ENCODE data around the gene AZGP1.
"Not testable (repeated sequence)": the region's sequence is repeated elsewhere in the genome, so short reads cannot be mapped to it uniquely, and the experiment has no call there.

AZGP1 gene

GRCh38 chr7:99954643-99955042 is 21.2 kb downstream of the AZGP1 start:
- not testable (repeated sequence) for H3K36me3 Mint-ChIP-seq (ENCODE audit: insufficient read depth); H3K4me1 Mint-ChIP-seq (ENCODE audit: low read depth in 2 of 2)
- peaks cover 38 to 59% of the 10 kb centered on the region in 2 donors for H3K27me3 Mint-ChIP-seq

GRCh38 chr7:99953649-99954048 is 22.2 kb downstream of the AZGP1 start:
- H3K9me3 Mint-ChIP-seq: no peaks in the 10 kb centered on the region
- H3K36me3 Mint-ChIP-seq (ENCODE audit: insufficient read depth): no peaks in the 10 kb centered on the region
- no peak overlapping the region for H3K27ac Mint-ChIP-seq
- H3K4me1 Mint-ChIP-seq (ENCODE audit: low read depth in 2 of 2): no peaks in the 10 kb centered on the region
- DNase-seq (no peak), ATAC-seq (replicated peaks) (no peak)
- no peak overlapping the region for H3K4me3 Mint-ChIP-seq
- peaks cover 33 to 59% of the 10 kb centered on the region in 2 donors for H3K27me3 Mint-ChIP-seq

More at GRCh38 chr7:99954643-99955042, 21.2 kb downstream of the AZGP1 start:
- H3K27ac Mint-ChIP-seq; H3K9me3 Mint-ChIP-seq; H3K4me3 Mint-ChIP-seq; ATAC-seq (replicated peaks); DNase-seq: not testable (repeated sequence)

DNA sequence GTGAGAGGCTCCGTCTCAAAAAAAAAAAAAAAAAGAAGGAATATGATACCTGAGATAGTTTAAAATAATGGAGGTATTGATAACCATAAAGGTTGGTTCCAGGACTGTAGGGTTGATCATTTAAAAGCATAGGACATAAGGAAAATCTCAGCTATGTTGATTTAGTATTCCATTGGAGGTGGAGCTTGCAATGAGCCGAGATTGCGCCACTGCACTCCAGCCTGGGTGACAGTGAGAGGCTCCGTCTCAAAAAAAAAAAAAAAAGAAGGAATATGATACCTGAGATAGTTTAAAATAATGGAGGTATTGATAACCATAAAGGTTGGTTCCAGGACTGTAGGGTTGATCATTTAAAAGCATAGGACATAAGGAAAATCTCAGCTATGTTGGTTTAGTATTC is 23.2 kb downstream of the AZGP1 start:
- H3K4me3 Mint-ChIP-seq; H3K36me3 Mint-ChIP-seq (ENCODE audit: insufficient read depth); DNase-seq; H3K4me1 Mint-ChIP-seq (ENCODE audit: low read depth in 2 of 2); H3K9me3 Mint-ChIP-seq; ATAC-seq (replicated peaks); H3K27ac Mint-ChIP-seq: not testable (repeated sequence)
- H3K27me3 Mint-ChIP-seq: peaks cover 34 to 59% of the 10 kb centered on the region in 2 donors

DNA sequence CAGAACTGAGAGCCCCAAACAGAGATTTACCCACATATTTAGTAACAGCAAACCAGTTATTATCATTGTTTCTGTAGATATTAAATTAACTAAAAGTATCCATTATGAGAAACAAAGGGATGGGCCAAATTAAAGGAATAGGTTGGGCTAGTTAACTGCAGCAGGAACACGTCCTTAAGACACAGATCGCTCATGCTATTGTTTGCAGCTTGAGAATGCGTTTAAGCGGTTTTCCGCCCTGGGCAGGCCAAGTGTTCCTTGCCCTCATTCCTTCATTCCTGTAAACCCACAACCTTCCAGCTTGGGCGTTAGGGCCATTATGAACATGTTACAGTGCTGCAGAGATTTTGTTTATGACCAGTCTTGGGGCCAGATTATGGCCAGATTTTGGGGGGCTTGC is 25.0 kb downstream of the AZGP1 start:
- not testable (repeated sequence) for H3K4me1 Mint-ChIP-seq (ENCODE audit: low read depth in 2 of 2); ATAC-seq (replicated peaks); H3K36me3 Mint-ChIP-seq (ENCODE audit: insufficient read depth); DNase-seq; H3K27ac Mint-ChIP-seq; H3K4me3 Mint-ChIP-seq; H3K9me3 Mint-ChIP-seq
- H3K27me3 Mint-ChIP-seq: peaks cover 34 to 64% of the 10 kb centered on the region in 2 donors

DNA sequence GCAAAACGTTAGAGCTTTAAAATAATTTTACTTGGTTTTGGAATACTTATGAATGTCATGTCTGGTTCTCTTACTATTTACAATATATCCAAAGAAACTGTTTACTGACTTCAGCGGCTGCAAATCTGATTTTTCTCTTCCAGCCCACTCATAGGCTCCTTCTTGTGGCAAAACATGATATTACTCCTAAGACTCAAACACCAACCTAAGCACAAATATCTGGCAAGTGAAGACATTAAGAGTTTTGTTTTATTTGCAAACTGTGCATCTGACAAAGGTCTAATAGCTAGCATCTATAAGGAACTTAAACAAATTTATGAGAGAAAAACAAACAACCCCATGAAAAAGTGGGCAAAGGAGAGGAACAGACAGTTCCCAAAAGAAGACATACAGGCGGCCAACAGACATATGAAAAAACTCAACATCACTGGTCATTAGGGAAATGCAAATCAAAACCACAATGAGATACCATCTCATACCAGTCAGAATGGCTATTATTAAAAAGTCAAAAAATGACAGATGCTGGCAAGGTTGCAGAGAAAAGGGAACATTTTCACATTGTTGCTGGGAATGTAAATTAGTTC is 26.1 kb downstream of the AZGP1 start:
- Mint-ChIP-seq H3K27ac (no peak overlapping the region), H3K36me3 (ENCODE audit: insufficient read depth) (no peaks in the 10 kb centered on the region), H3K4me1 (ENCODE audit: low read depth in 2 of 2) (no peaks in the 10 kb centered on the region), H3K4me3 (no peak overlapping the region), H3K27me3 (peaks cover 26 to 55% of the 10 kb centered on the region in 2 donors), H3K9me3 (no peaks in the 10 kb centered on the region)
- DNase-seq (no peak), ATAC-seq (replicated peaks) (no peak)

GRCh38 chr7:99947608-99948007 is 28.2 kb downstream of the AZGP1 start:
- peaks cover 2% of the 10 kb centered on the region for H3K36me3 Mint-ChIP-seq (ENCODE audit: insufficient read depth)
- H3K9me3 Mint-ChIP-seq: no peaks in the 10 kb centered on the region
- peaks cover 26 to 58% of the 10 kb centered on the region in 2 donors for H3K27me3 Mint-ChIP-seq
- ATAC-seq (replicated peaks) (no peak), DNase-seq (no peak)
- no peak overlapping the region for H3K4me3 Mint-ChIP-seq
- no peak overlapping the region for H3K27ac Mint-ChIP-seq
- H3K4me1 Mint-ChIP-seq (ENCODE audit: low read depth in 2 of 2): peaks cover 0 to 3% of the 10 kb centered on the region in 2 donors

- H3K27me3 Mint-ChIP-seq: peaks cover 51 to 79% of the 10 kb centered on the region in 2 donors
- no peak overlapping the region for H3K27ac Mint-ChIP-seq
- DNase-seq: no peak
- H3K36me3 Mint-ChIP-seq (ENCODE audit: insufficient read depth): peaks cover 3% of the 10 kb centered on the region
- no peak overlapping the region for H3K4me3 Mint-ChIP-seq
- H3K9me3 Mint-ChIP-seq: no peaks in the 10 kb centered on the region
- peaks cover 0 to 3% of the 10 kb centered on the region in 2 donors for H3K4me1 Mint-ChIP-seq (ENCODE audit: low read depth in 2 of 2)
- ATAC-seq (replicated peaks): no peak
Measured at GRCh38 chr7:99944497-99945070, 31.2 kb downstream of the AZGP1 start.

DNA sequence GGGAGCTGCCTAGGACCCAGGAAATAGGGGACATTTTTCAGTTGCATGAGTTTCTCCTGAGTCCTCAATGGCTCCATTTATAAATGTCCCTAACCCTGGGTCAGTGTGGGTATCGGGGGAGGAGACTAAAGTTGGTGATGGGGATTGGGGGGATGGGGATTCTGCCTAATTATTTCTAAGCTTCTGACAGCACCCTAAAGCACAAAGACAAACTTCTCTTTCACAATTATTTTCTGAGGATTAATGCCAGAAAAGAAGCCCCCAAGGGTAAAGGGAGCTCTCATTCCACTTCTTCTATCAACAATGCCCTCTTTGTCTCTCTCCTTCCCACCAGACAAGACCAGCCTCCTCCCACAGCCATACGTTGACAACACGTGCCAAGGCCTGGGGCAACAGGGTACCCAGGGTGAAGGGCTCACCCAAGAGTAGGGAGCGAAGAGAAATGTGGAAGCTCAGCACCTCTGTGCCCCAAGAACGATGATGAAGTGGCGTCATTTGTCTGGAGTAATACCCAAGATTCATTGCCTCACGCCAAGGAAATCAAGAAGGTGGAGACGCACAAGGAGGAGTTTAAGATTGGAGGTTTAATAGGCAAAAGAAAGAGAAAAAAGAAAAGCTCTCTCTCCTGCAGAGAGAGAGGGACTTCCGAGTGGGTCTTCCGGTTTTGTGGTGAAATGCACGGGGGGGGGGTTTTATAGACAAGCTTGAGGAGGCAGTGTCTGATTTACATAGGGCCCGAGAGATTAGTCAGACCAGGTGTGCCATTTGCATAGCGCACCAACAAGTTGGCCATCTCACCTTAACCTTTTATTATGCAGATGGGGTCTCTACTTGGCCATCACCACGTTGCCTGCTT is 32.0 kb downstream of the AZGP1 start:
- H3K9me3 Mint-ChIP-seq: no peaks in the 10 kb centered on the region
- H3K27ac Mint-ChIP-seq: no peak overlapping the region
- ATAC-seq (replicated peaks): no peak
- H3K27me3 Mint-ChIP-seq: peaks cover 54 to 79% of the 10 kb centered on the region in 2 donors
- H3K36me3 Mint-ChIP-seq (ENCODE audit: insufficient read depth): peaks cover 3% of the 10 kb centered on the region
- H3K4me1 Mint-ChIP-seq (ENCODE audit: low read depth in 2 of 2): peaks cover 0 to 3% of the 10 kb centered on the region in 2 donors
- DNase-seq: no peak
- no peak overlapping the region for H3K4me3 Mint-ChIP-seq

DNA sequence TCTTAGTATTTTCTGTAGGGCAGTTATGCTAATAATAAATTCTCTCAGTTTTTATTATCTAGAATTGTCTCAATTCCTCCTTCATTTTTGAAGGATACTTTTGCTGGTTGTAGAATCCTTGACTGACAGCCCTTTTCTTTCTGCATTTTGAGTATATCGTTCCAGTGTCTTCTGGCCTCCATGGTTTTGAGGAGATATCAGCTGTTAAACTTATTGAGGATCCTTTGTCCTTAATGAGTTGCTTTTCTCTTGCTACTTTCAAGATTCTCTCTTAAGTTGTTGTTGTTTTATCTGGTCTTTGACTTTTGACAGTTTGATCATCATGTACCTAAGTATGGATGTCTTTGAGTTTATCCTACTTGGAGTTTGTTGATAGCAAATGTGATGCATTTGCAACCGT is 37.5 kb downstream of the AZGP1 start:
- peaks cover 0 to 2% of the 10 kb centered on the region in 2 donors for H3K4me1 Mint-ChIP-seq (ENCODE audit: low read depth in 2 of 2)
- H3K4me3 Mint-ChIP-seq: no peak overlapping the region
- no peak for DNase-seq
- H3K27ac Mint-ChIP-seq: no peak overlapping the region
- H3K9me3 Mint-ChIP-seq: peaks cover 3 to 6% of the 10 kb centered on the region in 2 donors
- peaks cover 71 to 90% of the 10 kb centered on the region in 2 donors for H3K27me3 Mint-ChIP-seq
- peaks cover 3% of the 10 kb centered on the region for H3K36me3 Mint-ChIP-seq (ENCODE audit: insufficient read depth)
- ATAC-seq (replicated peaks): no peak

DNA sequence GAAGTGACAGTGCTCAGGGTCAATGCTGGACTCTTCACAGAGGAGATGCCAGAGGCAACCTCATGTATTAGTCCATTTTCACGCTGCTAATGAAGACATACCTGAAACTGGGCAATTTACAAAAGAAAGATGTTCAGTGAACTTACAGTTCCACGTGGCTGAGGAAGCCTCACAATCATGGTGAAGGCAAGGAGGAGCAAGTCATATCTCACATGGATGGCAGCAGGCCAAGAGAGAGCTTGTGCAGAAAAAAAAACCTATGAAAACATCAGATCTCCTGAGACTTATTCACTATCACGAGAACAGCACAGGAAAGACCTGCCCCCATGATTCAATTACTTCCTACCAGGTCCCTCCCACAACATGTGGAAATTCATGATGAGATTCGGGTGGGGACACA is 40.8 kb downstream of the AZGP1 start:
- not testable (repeated sequence) for DNase-seq; H3K4me1 Mint-ChIP-seq (ENCODE audit: low read depth in 2 of 2); ATAC-seq (replicated peaks); H3K9me3 Mint-ChIP-seq; H3K4me3 Mint-ChIP-seq; H3K36me3 Mint-ChIP-seq (ENCODE audit: insufficient read depth); H3K27ac Mint-ChIP-seq
- peaks cover 49 to 79% of the 10 kb centered on the region in 2 donors for H3K27me3 Mint-ChIP-seq

GRCh38 chr7:99930376-99930775 is 45.5 kb downstream of the AZGP1 start:
- DNase-seq (no peak), ATAC-seq (replicated peaks) (no peak)
- Mint-ChIP-seq H3K27ac (no peak overlapping the region), H3K27me3 (peaks cover 71 to 86% of the 10 kb centered on the region in 2 donors), H3K36me3 (ENCODE audit: insufficient read depth) (no peaks in the 10 kb centered on the region), H3K4me3 (no peak overlapping the region), H3K4me1 (ENCODE audit: low read depth in 2 of 2) (peaks cover 10 to 15% of the 10 kb centered on the region in 2 donors), H3K9me3 (no peaks in the 10 kb centered on the region)

DNA sequence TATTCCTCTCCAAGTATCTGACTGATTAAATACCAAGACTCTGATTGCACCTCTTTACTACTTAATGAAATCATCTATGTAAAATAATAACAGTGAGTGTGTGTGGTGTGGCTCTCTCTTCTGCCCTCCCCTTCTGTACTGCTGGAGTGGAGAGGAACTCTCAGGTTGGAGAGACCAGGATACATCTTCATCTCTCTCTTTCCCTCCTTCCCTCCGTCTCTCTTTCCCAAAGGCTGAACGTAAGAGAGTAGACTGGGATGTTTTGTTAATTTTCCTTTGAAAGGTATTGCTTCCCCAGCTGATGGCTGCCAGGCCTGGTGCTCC is 46.1 kb downstream of the AZGP1 start:
- ATAC-seq (replicated peaks): no peak
- Mint-ChIP-seq H3K4me1 (ENCODE audit: low read depth in 2 of 2) (peaks cover 10 to 12% of the 10 kb centered on the region in 2 donors), H3K4me3 (peak overlapping the region; percentile 13 to 52), H3K27ac (no peak overlapping the region), H3K27me3 (peaks cover 68 to 79% of the 10 kb centered on the region in 2 donors), H3K36me3 (ENCODE audit: insufficient read depth) (no peaks in the 10 kb centered on the region), H3K9me3 (no peaks in the 10 kb centered on the region)
- no peak for DNase-seq

- Mint-ChIP-seq H3K36me3 (ENCODE audit: insufficient read depth) (no peaks in the 10 kb centered on the region), H3K9me3 (no peaks in the 10 kb centered on the region), H3K4me3 (peak within 1 kb of the TSS; percentile 51 to 52), H3K4me1 (ENCODE audit: low read depth in 2 of 2) (peaks cover 10 to 12% of the 10 kb centered on the region in 2 donors), H3K27me3 (peaks cover 64 to 73% of the 10 kb centered on the region in 2 donors), H3K27ac (no peak within 1 kb of the TSS)
- DNase-seq (peak in 1 of 3 experiments; percentile 12), ATAC-seq (replicated peaks) (peak; percentile 81)
Measured at GRCh38 chr7:99928994-99929729, 46.7 kb downstream of the AZGP1 start, which contains the start of gene GJC3. GJC3 (minus strand) TSS chr7:99929620; CDS start chr7:99929620, 0 bp downstream.

Data from effector memory CD8-positive, alpha-beta T cell (primary cell).